H9 (cell line): ENCODE results near the gene ERFL. TPM values are rescaled to one million over a fixed set of nuclear protein-coding genes. Genes with fewer than 3 reads are reported as not detected.

ENCODE experiments used
- DNase-seq: peaks from one replicate; pipeline ENCODE4 v3.0.0-alpha.2; 2017
- H2AFZ ChIP-seq: one replicate; pipeline ENCODE4 v1.6.1; 2013; ENCODE audit warnings: mild to moderate bottlenecking, low read length, control low read depth, moderate library complexity
- H2AK5ac ChIP-seq: 2 replicates; pipeline ENCODE4 v1.6.1; 2013; ENCODE audit warnings: low read length, control low read depth, mixed read lengths; ENCODE audit not compliant: insufficient read length
- H2BK120ac ChIP-seq: one replicate; pipeline ENCODE4 v1.6.1; 2013; ENCODE audit warnings: low read depth, mild to moderate bottlenecking, low read length, control low read depth, inconsistent platforms; ENCODE audit not compliant: poor library complexity, severe bottlenecking
- H2BK12ac ChIP-seq: 2 replicates; pipeline ENCODE4 v1.6.1; 2013; ENCODE audit warnings: low read length, control low read depth, mixed read lengths, low read depth; ENCODE audit not compliant: insufficient read length
- H2BK15ac ChIP-seq: 2 replicates; pipeline ENCODE4 v1.6.1; 2013; ENCODE audit warnings: low read depth, low read length, control low read depth
- H2BK20ac ChIP-seq: one replicate; pipeline ENCODE4 v1.6.1; 2013; ENCODE audit warnings: low read depth, mild to moderate bottlenecking, low read length, control low read depth, inconsistent platforms; ENCODE audit not compliant: poor library complexity, severe bottlenecking
- H2BK5ac ChIP-seq: 2 replicates; pipeline ENCODE4 v1.6.1; 2013; ENCODE audit warnings: low read length, control low read depth, mixed read lengths; ENCODE audit not compliant: insufficient read length
- H3K14ac ChIP-seq: 2 replicates; pipeline ENCODE4 v1.6.1; 2013; ENCODE audit warnings: low read length, control low read depth; ENCODE audit not compliant: insufficient read depth
- H3K18ac ChIP-seq: 2 replicates; pipeline ENCODE4 v1.6.1; 2013; ENCODE audit warnings: low read depth, mild to moderate bottlenecking, mixed read lengths, low read length, control low read depth; ENCODE audit not compliant: insufficient read length
- H3K23ac ChIP-seq: 2 replicates; pipeline ENCODE4 v1.6.1; 2013; ENCODE audit warnings: low read length, control low read depth, mixed read lengths, low read depth; ENCODE audit not compliant: insufficient read length
- H3K23me2 ChIP-seq: 2 replicates; pipeline ENCODE4 v1.6.1; 2013; ENCODE audit warnings: low read depth, mild to moderate bottlenecking, mixed read lengths, low read length, control low read depth; ENCODE audit not compliant: insufficient read length, poor library complexity, severe bottlenecking
- H3K27ac ChIP-seq: 2 replicates; pipeline ENCODE4 v1.5.1; 2013; ENCODE audit warnings: low read length, control low read depth, mixed read lengths, low read depth; ENCODE audit not compliant: insufficient read length
- H3K27me3 ChIP-seq: 2 replicates; pipeline ENCODE4 v1.6.1; 2013; ENCODE audit warnings: low read length, control low read depth, inconsistent platforms; ENCODE audit not compliant: insufficient read depth
- H3K4ac ChIP-seq: 2 replicates; pipeline ENCODE4 v1.6.1; 2013; ENCODE audit warnings: low read depth, mild to moderate bottlenecking, control low read depth, inconsistent platforms, low read length, moderate library complexity
- H3K4me1 ChIP-seq: 2 replicates; pipeline ENCODE4 v1.6.1; 2013; ENCODE audit warnings: low read length, control low read depth, inconsistent platforms; ENCODE audit not compliant: insufficient read depth
- H3K4me2 ChIP-seq: 2 replicates; pipeline ENCODE4 v1.6.1; 2013; ENCODE audit warnings: low read length, control low read depth, mixed read lengths; ENCODE audit not compliant: insufficient read length, insufficient read depth
- H3K56ac ChIP-seq: 2 replicates; pipeline ENCODE4 v1.6.1; 2013; ENCODE audit warnings: low read depth, mild to moderate bottlenecking, mixed read lengths, low read length, control low read depth; ENCODE audit not compliant: insufficient read length
- H3K79me1 ChIP-seq: 2 replicates; pipeline ENCODE4 v1.6.1; 2013; ENCODE audit warnings: low read depth, mild to moderate bottlenecking, moderate library complexity, low read length, control low read depth, inconsistent platforms; ENCODE audit not compliant: insufficient read depth, poor library complexity, severe bottlenecking
- H3K79me2 ChIP-seq: 2 replicates; pipeline ENCODE4 v1.6.1; 2013; ENCODE audit warnings: low read length, control low read depth, inconsistent platforms; ENCODE audit not compliant: insufficient read depth
- H3K9ac ChIP-seq: 2 replicates; pipeline ENCODE4 v1.6.1; 2013; ENCODE audit warnings: low read length, control low read depth, mixed read lengths; ENCODE audit not compliant: insufficient read length; ENCODE audit errors: extremely low read depth
- H3K9me3 ChIP-seq: one replicate; pipeline ENCODE4 v1.6.1; 2013; ENCODE audit warnings: low read depth, low read length, inconsistent platforms; ENCODE audit not compliant: control insufficient read depth
- H3T11ph ChIP-seq: one replicate; pipeline ENCODE4 v1.6.1; 2013; ENCODE audit warnings: mild to moderate bottlenecking, low read length, control low read depth, inconsistent platforms
- H4K20me1 ChIP-seq: one replicate; pipeline ENCODE4 v1.6.1; 2013; ENCODE audit not compliant: control insufficient read depth, insufficient read length, insufficient read depth
- H4K5ac ChIP-seq: 2 replicates; pipeline ENCODE4 v1.6.1; 2013; ENCODE audit warnings: low read depth, mild to moderate bottlenecking, mixed read lengths, low read length, control low read depth; ENCODE audit not compliant: insufficient read length
- H4K8ac ChIP-seq: replicated peaks from 2 replicates; pipeline ENCODE4 v1.6.1; 2013; ENCODE audit warnings: low read length, control low read depth, mixed read lengths, low read depth; ENCODE audit not compliant: insufficient read length
- H4K91ac ChIP-seq: 2 replicates; pipeline ENCODE4 v1.6.1; 2013; ENCODE audit warnings: low read depth, mild to moderate bottlenecking, moderate library complexity, mixed read lengths, low read length, control low read depth; ENCODE audit not compliant: insufficient read length
- H3K27ac Mint-ChIP-seq, 3 experiments: 2 replicates in 2 of 3; 3 replicates in 1 of 3; pipeline ENCODE4 v1.8.0; 2020 to 2021; ENCODE audit warnings: mixed read lengths in 3 of 3, mild to moderate bottlenecking in 1 of 3, moderate library complexity in 1 of 3
- H3K27me3 Mint-ChIP-seq: 2 replicates; pipeline ENCODE4 v1.8.0; 2021; ENCODE audit warnings: low read depth, mild to moderate bottlenecking, moderate library complexity, mixed read lengths
- H3K36me3 Mint-ChIP-seq, 3 experiments: 2 replicates in 2 of 3; 3 replicates in 1 of 3; pipeline ENCODE4 v1.8.0; 2020 to 2021; ENCODE audit warnings: low read depth in 3 of 3, mixed read lengths in 3 of 3; ENCODE audit not compliant: insufficient read depth in 1 of 3
- H3K4me1 Mint-ChIP-seq, 2 experiments: 2 replicates each; pipeline ENCODE4 v1.8.0; 2020; ENCODE audit warnings: mixed read lengths in 2 of 2
- H3K4me3 Mint-ChIP-seq, 2 experiments: 2 replicates in 1 of 2; 3 replicates in 1 of 2; pipeline ENCODE4 v1.8.0; 2020 to 2021; ENCODE audit warnings: mild to moderate bottlenecking in 2 of 2, mixed read lengths in 2 of 2, moderate library complexity in 1 of 2
- H3K9me3 Mint-ChIP-seq, 2 experiments: 2 replicates in 1 of 2; 3 replicates in 1 of 2; pipeline ENCODE4 v1.8.0; 2020; ENCODE audit warnings: mild to moderate bottlenecking in 2 of 2, mixed read lengths in 2 of 2, moderate library complexity in 1 of 2
- CTCF ChIP-seq: fragments of 200-600 bp; sonication (generic); conservative IDR thresholded peaks from 3 replicates; pipeline ENCODE4 v1.8.0; 2021; ENCODE audit warnings: antibody characterized with exemption, mild to moderate bottlenecking
- WGBS: extraction: QIAGEN DNeasy Blood & Tissue Kit; methylation state at CpG from one replicate; pipeline ENCODE4 v1.1.7; 2013; ENCODE audit warnings: missing lambda C conversion rate, low lambda C conversion rate, mixed read lengths; ENCODE audit not compliant: insufficient read length; ENCODE audit errors: extremely low coverage; 5-methylcytosine and 5-hydroxymethylcytosine counted together
- total RNA-seq: library from RNA; stranded (reverse); gene quantifications from 2 replicates; pipeline ENCODE4 v1.2.1, GENCODE V29; 2021

ERFL gene
- total RNA-seq, 1 experiment from 2014 or later: 0.22 TPM

GRCh38 chr19:41868989-41869300, 59.3 kb downstream of the ERFL start:
- H3K4me1 Mint-ChIP-seq: peaks cover 15 to 23% of the 10 kb centered on the region in 2 experiments
- WGBS: no CpG with 5 or more reads among the region's 12 CpGs
- no peak overlapping the region for H3K27ac ChIP-seq

More at GRCh38 chr19:41868989-41869300, 59.3 kb downstream of the ERFL start:
- Histone ChIP-seq H2BK5ac (no peak overlapping the region), H3K9me3 (no peaks in the 10 kb centered on the region), H3K4me2 (no peak overlapping the region), H3K23me2 (no peaks in the 10 kb centered on the region), H3K9ac (no peak overlapping the region), H3T11ph (no peak overlapping the region), H3K56ac (no peak overlapping the region), H3K79me2 (peaks cover 4% of the 10 kb centered on the region; the same call in 1 of the 2 replicates), H3K14ac (no peak overlapping the region), H2BK120ac (no peak overlapping the region), H4K5ac (no peak overlapping the region), H2BK20ac (no peak overlapping the region), H2BK12ac (no peak overlapping the region), H4K91ac (no peak overlapping the region), H4K8ac (no peak overlapping the region), H3K23ac (no peak overlapping the region), H3K18ac (no peak overlapping the region), H2AFZ (no peak overlapping the region), H3K79me1 (peaks cover 12% of the 10 kb centered on the region), H4K20me1 (no peaks in the 10 kb centered on the region), H3K27me3 (no peaks in the 10 kb centered on the region), H3K4ac (no peak overlapping the region), H2BK15ac (no peak overlapping the region), H3K4me1 (no peaks in the 10 kb centered on the region), H2AK5ac (no peak overlapping the region)
- H3K27me3 Mint-ChIP-seq: peaks cover 3% of the 10 kb centered on the region; the same call in 1 of the 2 replicates
- no peaks in the 10 kb centered on the region for H3K9me3 Mint-ChIP-seq
- no peak overlapping the region for H3K4me3 Mint-ChIP-seq
- peaks cover 44 to 78% (median 67%) of the 10 kb centered on the region in 3 experiments for H3K36me3 Mint-ChIP-seq
- peak overlapping the region in 2 of 3 experiments; percentile 39 to 96; a peak in 2 of 7 replicates for H3K27ac Mint-ChIP-seq
- no peak for DNase-seq
- no peak for TF ChIP-seq CTCF
